ENCODE results near the gene TMEM176B.

- no peak for TF ChIP-seq CTCF (conservative IDR thresholded peaks at IDR 0.05; ENCODE audit: low read depth, low read length)
- TF ChIP-seq EZH2 (IDR thresholded peaks at IDR 0.05; ENCODE audit: borderline replicate concordance, low read depth, low read length, poor library complexity, severe bottlenecking), result no peak
These were observed 33.8 kb downstream of the TMEM176B start for GRCh38 chr7:150766334-150766709.

Data from A673 (cell line).